Calu3 (cell line): ENCODE data around the gene COASY. TPM values are rescaled to one million over a fixed set of nuclear protein-coding genes. Genes with fewer than 3 reads are reported as not detected.
A peak's percentile ranks its signal among the peaks of the same experiment; 100 is the strongest.

Source experiments
- BruUV-seq: library from RNA; stranded (reverse); fragments of 400-500 nt; replicated peaks from 2 replicates; lab custom pipeline; 2021; lab: Mats Ljungman, UMichigan
- CTCF ChIA-PET: fragments of 300-600 bp; sonication (Branson Sonifier 250); formaldehyde crosslinking; loops from one replicate; lab custom pipeline; 2022; ENCODE audit warnings: antibody characterized with exemption; lab: Charles Lee
- DNase-seq: peaks from one replicate; pipeline ENCODE4 v3.0.0; 2022
- H3K27ac Mint-ChIP-seq: one replicate; pipeline ENCODE4 v1.8.0; 2022; ENCODE audit warnings: mixed read lengths; ENCODE audit not compliant: unreplicated experiment
- H3K27me3 Mint-ChIP-seq: one replicate; pipeline ENCODE4 v1.8.0; 2022; ENCODE audit warnings: mixed read lengths; ENCODE audit not compliant: unreplicated experiment
- H3K36me3 Mint-ChIP-seq: one replicate; pipeline ENCODE4 v1.8.0; 2022; ENCODE audit warnings: mild to moderate bottlenecking, moderate library complexity, mixed read lengths; ENCODE audit not compliant: insufficient read depth, unreplicated experiment
- H3K4me1 Mint-ChIP-seq: one replicate; pipeline ENCODE4 v1.8.0; 2022; ENCODE audit warnings: mild to moderate bottlenecking, low read depth, mixed read lengths; ENCODE audit not compliant: unreplicated experiment
- H3K4me3 Mint-ChIP-seq: one replicate; pipeline ENCODE4 v1.8.0; 2022; ENCODE audit warnings: mild to moderate bottlenecking, low read depth, moderate library complexity, mixed read lengths; ENCODE audit not compliant: unreplicated experiment
- H3K9me3 Mint-ChIP-seq: one replicate; pipeline ENCODE4 v1.8.0; 2022; ENCODE audit warnings: low read depth, mixed read lengths; ENCODE audit not compliant: unreplicated experiment
- intact Hi-C: fragments of 100-400 bp; cut with micrococcal nuclease; formaldehyde crosslinking; loops from one replicate; pipeline ENCODE4 v1.10.0; 2022; ENCODE audit not compliant: unreplicated experiment
- total RNA-seq: library from RNA; stranded (reverse); gene quantifications from 2 replicates; pipeline ENCODE4 v1.2.3, GENCODE V29; 2022
- TF ChIP-seq, protein P1 (sequence below): fragments of 200-600 bp; IDR thresholded peaks from one replicate; pipeline ENCODE4 v1.8.0; 2022; ENCODE audit warnings: antibody characterized with exemption; ENCODE audit not compliant: unreplicated experiment

Gene COASY
- total RNA-seq, 1 experiment from 2014 or later: 163 TPM

DNA sequence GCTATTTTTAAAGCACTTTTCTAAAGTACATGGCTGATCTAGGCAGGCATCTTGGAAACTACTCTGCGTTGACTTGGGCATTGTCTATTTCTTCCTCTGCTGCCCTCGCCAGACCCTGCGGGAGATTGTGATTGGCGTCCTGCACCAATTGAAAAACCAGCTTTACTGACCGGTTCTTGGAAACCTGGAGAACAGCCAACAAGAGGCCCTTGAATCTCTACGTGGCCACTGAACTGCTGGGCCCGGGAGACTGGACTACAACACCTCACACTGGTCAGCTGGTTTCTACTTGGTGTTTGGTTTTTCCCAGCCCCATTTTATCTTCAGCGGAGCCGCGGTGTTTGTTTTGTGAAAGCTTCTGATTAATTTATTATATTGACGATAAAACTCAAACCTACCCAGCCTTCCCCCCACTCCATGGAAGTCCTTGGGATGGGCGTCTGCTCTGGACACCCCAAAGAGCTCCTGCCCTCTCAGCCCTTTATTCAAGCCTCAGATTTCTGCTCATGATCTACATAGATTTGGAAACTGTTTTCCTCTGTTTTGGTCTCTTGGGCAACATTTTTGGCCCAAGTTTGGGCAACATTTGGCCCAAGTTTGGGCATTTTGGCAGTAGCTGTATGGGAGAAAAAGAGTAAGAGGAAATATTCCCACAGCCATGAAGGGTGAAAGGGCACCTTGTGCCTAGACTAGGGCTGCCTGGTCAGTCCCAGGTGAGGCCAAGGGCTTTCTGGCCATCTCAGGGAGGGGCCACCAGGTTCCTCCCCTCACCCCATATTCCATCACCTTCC is 9.7 kb downstream of the COASY start:
- TF ChIP-seq, protein P1, sequence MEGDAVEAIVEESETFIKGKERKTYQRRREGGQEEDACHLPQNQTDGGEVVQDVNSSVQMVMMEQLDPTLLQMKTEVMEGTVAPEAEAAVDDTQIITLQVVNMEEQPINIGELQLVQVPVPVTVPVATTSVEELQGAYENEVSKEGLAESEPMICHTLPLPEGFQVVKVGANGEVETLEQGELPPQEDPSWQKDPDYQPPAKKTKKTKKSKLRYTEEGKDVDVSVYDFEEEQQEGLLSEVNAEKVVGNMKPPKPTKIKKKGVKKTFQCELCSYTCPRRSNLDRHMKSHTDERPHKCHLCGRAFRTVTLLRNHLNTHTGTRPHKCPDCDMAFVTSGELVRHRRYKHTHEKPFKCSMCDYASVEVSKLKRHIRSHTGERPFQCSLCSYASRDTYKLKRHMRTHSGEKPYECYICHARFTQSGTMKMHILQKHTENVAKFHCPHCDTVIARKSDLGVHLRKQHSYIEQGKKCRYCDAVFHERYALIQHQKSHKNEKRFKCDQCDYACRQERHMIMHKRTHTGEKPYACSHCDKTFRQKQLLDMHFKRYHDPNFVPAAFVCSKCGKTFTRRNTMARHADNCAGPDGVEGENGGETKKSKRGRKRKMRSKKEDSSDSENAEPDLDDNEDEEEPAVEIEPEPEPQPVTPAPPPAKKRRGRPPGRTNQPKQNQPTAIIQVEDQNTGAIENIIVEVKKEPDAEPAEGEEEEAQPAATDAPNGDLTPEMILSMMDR: no peak
- no peak for DNase-seq
- CTCF ChIA-PET: no interaction called here
- BruUV-seq: TSS peak; percentile 9
- H3K36me3 Mint-ChIP-seq: peaks cover 88% of the 10 kb centered on the region
- no peaks in the 10 kb centered on the region for H3K27me3 Mint-ChIP-seq
- H3K4me3 Mint-ChIP-seq: no peak overlapping the region
- intact Hi-C loops: no loop called here
- H3K27ac Mint-ChIP-seq: no peak overlapping the region
- no peaks in the 10 kb centered on the region for H3K9me3 Mint-ChIP-seq
- peaks cover 34% of the 10 kb centered on the region for H3K4me1 Mint-ChIP-seq

DNA sequence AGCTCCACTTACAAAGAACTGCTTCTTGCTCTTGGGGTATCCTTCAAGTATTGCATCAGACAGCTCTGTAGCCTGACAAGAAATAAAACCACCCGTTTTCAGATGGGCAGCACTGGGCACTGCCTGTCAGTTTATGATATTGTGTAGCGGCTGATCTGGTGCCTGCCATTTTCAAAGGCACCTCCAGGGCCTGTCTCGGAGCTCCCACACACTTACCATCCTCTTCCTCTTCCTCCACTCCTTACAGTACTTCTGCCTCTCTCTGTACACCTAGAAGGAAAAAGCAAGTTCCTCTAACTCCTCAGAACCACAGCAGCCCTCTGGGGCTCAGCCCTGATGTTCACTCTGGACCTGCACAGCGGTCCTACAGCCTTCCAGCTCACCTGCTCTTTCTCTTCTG is 11.1 kb downstream of the COASY start:
- no peak overlapping the region for H3K4me3 Mint-ChIP-seq
- intact Hi-C loops: no loop called here
- H3K36me3 Mint-ChIP-seq: peaks cover 88% of the 10 kb centered on the region
- no TSS peak for BruUV-seq
- peaks cover 36% of the 10 kb centered on the region for H3K4me1 Mint-ChIP-seq
- no peaks in the 10 kb centered on the region for H3K9me3 Mint-ChIP-seq
- H3K27me3 Mint-ChIP-seq: no peaks in the 10 kb centered on the region
- H3K27ac Mint-ChIP-seq: no peak overlapping the region
- no peak for DNase-seq
- CTCF ChIA-PET: no interaction called here
- TF ChIP-seq, protein P1: no peak

DNA sequence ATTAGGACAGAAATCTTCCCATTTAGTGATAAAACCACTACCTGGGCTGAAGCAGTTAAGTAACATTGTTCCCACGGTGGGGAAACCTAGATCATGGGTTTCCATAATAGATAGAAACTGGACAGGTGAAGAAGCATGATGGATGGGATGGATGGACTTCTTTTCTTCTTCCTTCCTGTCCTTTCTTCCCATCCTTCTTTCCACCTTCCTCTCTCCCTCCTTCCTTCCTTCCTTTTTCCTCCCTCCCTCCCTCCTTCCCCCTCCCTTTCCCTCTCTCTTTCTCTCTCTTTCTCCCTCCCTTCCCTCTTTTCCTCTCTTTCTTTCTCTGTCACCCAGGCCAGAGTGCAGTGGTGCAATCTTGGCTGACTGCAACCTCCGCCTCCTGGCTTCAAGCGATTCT is 12.5 kb downstream of the COASY start:
- intact Hi-C loops: no loop called here
- CTCF ChIA-PET: no interaction called here
- Mint-ChIP-seq H3K27ac (no peak overlapping the region), H3K9me3 (no peaks in the 10 kb centered on the region), H3K36me3 (peaks cover 85% of the 10 kb centered on the region), H3K27me3 (no peaks in the 10 kb centered on the region), H3K4me3 (no peak overlapping the region), H3K4me1 (peaks cover 41% of the 10 kb centered on the region)
- TF ChIP-seq, protein P1: no peak
- DNase-seq: no peak
- no TSS peak for BruUV-seq

DNA sequence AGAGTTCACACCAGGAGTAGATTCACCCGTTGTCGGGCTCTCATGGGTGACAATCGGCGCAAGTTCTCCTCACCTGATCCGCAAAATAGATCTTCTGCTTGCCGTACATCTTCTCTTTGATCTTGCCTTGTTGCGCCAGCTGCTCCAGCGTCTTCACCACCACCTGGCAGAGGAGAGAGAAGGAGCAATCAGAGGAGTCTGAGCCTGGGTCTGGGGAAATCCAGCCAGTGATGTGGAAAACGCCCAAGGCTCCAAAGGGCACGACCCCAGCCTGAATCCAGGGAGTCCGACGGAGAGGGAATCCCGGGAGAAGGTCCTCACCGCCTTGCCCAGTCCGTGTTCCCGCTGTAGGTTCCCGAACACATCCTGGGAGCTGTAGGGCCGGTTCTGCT is 15.2 kb downstream of the COASY start:
- CTCF ChIA-PET: interaction anchor here (0.6 to 2.7 kb wide), 14 partner anchors 10 to 1623 kb away, joined by 3 to 66 read pairs (median 7); partner anchors contain the start of genes ATXN7L3, BECN1, MLX and PLEKHH3
- TF ChIP-seq, protein P1: no peak
- Mint-ChIP-seq H3K9me3 (no peaks in the 10 kb centered on the region), H3K27me3 (no peaks in the 10 kb centered on the region), H3K4me1 (peaks cover 46% of the 10 kb centered on the region), H3K36me3 (peaks cover 84% of the 10 kb centered on the region), H3K27ac (peak overlapping the region; percentile 75), H3K4me3 (peak overlapping the region; percentile 82)
- no peak for DNase-seq
- BruUV-seq: no TSS peak
- intact Hi-C loops: loop anchor here (5.0 kb wide), 1 partner anchor 100 kb away; the partner anchor contains the start of gene PLEKHH3
